IgD-negative memory B cell (primary cell): Measurements from ENCODE around the gene HERPUD1. TPM values are rescaled to one million over a fixed set of nuclear protein-coding genes. Genes with fewer than 3 reads are reported as not detected.

Experiments used
- H3K27ac Mint-ChIP-seq, 3 donors: one replicate each; pipeline ENCODE4 v1.8.0; 2020 to 2022; ENCODE audit warnings: mild to moderate bottlenecking in 3 of 3, mixed read lengths in 3 of 3, moderate library complexity in 1 of 3
- H3K27me3 Mint-ChIP-seq: one replicate; pipeline ENCODE4 v1.8.0; 2021; ENCODE audit warnings: mixed read lengths
- H3K36me3 Mint-ChIP-seq: one replicate; pipeline ENCODE4 v1.8.0; 2020; ENCODE audit warnings: mild to moderate bottlenecking, mixed read lengths
- H3K4me1 Mint-ChIP-seq, 3 donors: one replicate each; pipeline ENCODE4 v1.8.0; 2020 to 2022; ENCODE audit warnings: mixed read lengths in 3 of 3, mild to moderate bottlenecking in 1 of 3
- H3K4me3 Mint-ChIP-seq, 4 donors: one replicate each; pipeline ENCODE4 v1.8.0; 2020 to 2022; ENCODE audit warnings: mild to moderate bottlenecking in 4 of 4, mixed read lengths in 4 of 4, moderate library complexity in 3 of 4
- H3K9me3 Mint-ChIP-seq, 3 donors: one replicate each; pipeline ENCODE4 v1.8.0; 2020 to 2021; ENCODE audit warnings: mixed read lengths in 3 of 3, mild to moderate bottlenecking in 1 of 3
- polyA plus RNA-seq: library from polyadenylated mRNA; unstranded; fragments of 300-500 nt; fragmentation: Illumina TruSeq; gene quantifications from one replicate; pipeline ENCODE4 v1.2.3, GENCODE V29; 2021

The HERPUD1 gene
- polyA plus RNA-seq, 1 donor from 2014 or later = 298 TPM

GRCh38 chr16:56994311-56994710, 62.4 kb downstream of the HERPUD1 start:
- Mint-ChIP-seq H3K4me1 (peaks cover 56 to 61% (median 57%) of the 10 kb centered on the region in 3 donors), H3K27me3 (no peaks in the 10 kb centered on the region), H3K27ac (peak overlapping the region; percentile 43 to 95 (median 89)), H3K36me3 (peaks cover 7% of the 10 kb centered on the region), H3K9me3 (no peaks in the 10 kb centered on the region), H3K4me3 (peak overlapping the region; percentile 46 to 89 (median 80))

Other genes starting within 250 kb of the HERPUD1 start
- 14.2 TPM for gene MT1X, start 249.7 kb upstream of the HERPUD1 start, polyA plus RNA-seq
- 60.6 TPM for gene NUP93, start 202.0 kb upstream of the HERPUD1 start, polyA plus RNA-seq
- gene SLC12A3, start 66.9 kb upstream of the HERPUD1 start, polyA plus RNA-seq = 1.6 TPM
- gene CETP, start 29.8 kb downstream of the HERPUD1 start, polyA plus RNA-seq = 0.79 TPM
- gene NLRC5, start 57.4 kb downstream of the HERPUD1 start, polyA plus RNA-seq = 134 TPM
- gene CPNE2, start 160.4 kb downstream of the HERPUD1 start, polyA plus RNA-seq = 2.0 TPM